ENCODE measurements around the gene GSG1L. TPM values are rescaled to one million over a fixed set of nuclear protein-coding genes. Genes with fewer than 3 reads are reported as not detected.

The GSG1L gene
- total and polyA plus RNA-seq, 2 of the 13 experiments (the other 11 are each of a cell fraction or from before 2014, with no cell fraction given) = not detected

GRCh38 chr16:27959914-27960313 lies 103.6 kb downstream of the GSG1L start (continued):
- no peak for TF ChIP-seq TOE1 (CRISPR knock-in tag; IDR thresholded peaks at IDR 0.05)
- TF ChIP-seq, protein P1, sequence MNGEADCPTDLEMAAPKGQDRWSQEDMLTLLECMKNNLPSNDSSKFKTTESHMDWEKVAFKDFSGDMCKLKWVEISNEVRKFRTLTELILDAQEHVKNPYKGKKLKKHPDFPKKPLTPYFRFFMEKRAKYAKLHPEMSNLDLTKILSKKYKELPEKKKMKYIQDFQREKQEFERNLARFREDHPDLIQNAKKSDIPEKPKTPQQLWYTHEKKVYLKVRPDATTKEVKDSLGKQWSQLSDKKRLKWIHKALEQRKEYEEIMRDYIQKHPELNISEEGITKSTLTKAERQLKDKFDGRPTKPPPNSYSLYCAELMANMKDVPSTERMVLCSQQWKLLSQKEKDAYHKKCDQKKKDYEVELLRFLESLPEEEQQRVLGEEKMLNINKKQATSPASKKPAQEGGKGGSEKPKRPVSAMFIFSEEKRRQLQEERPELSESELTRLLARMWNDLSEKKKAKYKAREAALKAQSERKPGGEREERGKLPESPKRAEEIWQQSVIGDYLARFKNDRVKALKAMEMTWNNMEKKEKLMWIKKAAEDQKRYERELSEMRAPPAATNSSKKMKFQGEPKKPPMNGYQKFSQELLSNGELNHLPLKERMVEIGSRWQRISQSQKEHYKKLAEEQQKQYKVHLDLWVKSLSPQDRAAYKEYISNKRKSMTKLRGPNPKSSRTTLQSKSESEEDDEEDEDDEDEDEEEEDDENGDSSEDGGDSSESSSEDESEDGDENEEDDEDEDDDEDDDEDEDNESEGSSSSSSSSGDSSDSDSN (CRISPR knock-in tag; IDR thresholded peaks at IDR 0.05) = no peak

DNA sequence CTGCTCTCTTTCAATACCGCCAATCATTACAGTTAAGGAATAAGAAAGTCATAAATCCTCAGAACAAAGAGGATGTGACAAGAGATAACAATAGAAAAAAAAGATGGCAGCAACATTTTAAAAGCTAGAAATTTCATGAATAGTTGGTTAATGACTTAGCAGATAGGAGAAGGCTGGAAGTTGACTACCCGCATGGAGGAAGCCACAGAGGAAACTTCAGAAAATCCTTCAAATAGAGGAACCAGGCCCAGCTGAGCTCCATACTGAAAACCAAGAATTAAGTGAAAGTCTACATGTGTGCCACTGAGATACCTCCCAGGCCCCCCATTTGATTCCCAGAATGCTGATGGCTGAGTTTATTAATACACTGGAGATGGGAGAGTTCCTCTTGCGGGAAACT lies 109.3 kb downstream of the GSG1L start:
- Histone ChIP-seq H3K4me3 (replicated peaks in 1 of 3; ENCODE audit: insufficient read depth in 1 of 3, low read depth in 2 of 3, low read length in 3 of 3) (no peak overlapping the region), H3K9me3 (ENCODE audit: low read length) (peaks cover 13% of the 10 kb centered on the region), H3K27ac (ENCODE audit: extremely low read length, insufficient read depth, low read length) (no peak overlapping the region), H3K36me3 (replicated peaks in 1 of 2; ENCODE audit: control insufficient read depth in 1 of 2, insufficient read depth in 2 of 2, low read length in 2 of 2) (no peaks in the 10 kb centered on the region), H4K20me1 (ENCODE audit: insufficient read depth, low read length) (no peaks in the 10 kb centered on the region), H3K4me2 (ENCODE audit: low read depth, low read length) (no peak overlapping the region), H2AFZ (ENCODE audit: low read length) (no peak overlapping the region), H3K27me3 (ENCODE audit: control insufficient read depth in 1 of 2, insufficient read depth in 2 of 2, low read length in 2 of 2) (peaks cover 0 to 18% of the 10 kb centered on the region in 2 experiments; a peak in 3 of 5 replicates), H3K4me1 (ENCODE audit: insufficient read depth, low read length) (no peaks in the 10 kb centered on the region), H3K79me2 (ENCODE audit: insufficient read depth, low read length) (no peaks in the 10 kb centered on the region), H3K9ac (ENCODE audit: insufficient read depth, low read depth, low read length) (no peak overlapping the region)
- ChIA-PET CTCF (ENCODE audit: low intra/inter-chr PET ratio, low total read pairs) (no interaction called here), POLR2A (no interaction called here)
- no peak for FAIRE-seq
- WGBS (ENCODE audit: low lambda C conversion rate) = 49% methylated on average over 3 of the region's 3 CpGs
- intact Hi-C loops (cut with micrococcal nuclease; ENCODE audit: unreplicated experiment) = no loop called here
- in situ Hi-C loops (cut with HindIII; ENCODE audit: extremely low pct_ligation_motif_present, low pct_unique_long_range_greater_than_20kb) = no loop called here
- no peak for ATAC-seq
- DNase-seq (ENCODE audit: low spot score) = no peak
- TF ChIP-seq, protein P2, sequence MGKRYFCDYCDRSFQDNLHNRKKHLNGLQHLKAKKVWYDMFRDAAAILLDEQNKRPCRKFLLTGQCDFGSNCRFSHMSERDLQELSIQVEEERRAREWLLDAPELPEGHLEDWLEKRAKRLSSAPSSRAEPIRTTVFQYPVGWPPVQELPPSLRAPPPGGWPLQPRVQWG (CRISPR knock-in tag; IDR thresholded peaks at IDR 0.05; ENCODE audit: borderline replicate concordance, low read depth) = no peak
- BruUV-seq (replicated peaks) = no TSS peak

DNA sequence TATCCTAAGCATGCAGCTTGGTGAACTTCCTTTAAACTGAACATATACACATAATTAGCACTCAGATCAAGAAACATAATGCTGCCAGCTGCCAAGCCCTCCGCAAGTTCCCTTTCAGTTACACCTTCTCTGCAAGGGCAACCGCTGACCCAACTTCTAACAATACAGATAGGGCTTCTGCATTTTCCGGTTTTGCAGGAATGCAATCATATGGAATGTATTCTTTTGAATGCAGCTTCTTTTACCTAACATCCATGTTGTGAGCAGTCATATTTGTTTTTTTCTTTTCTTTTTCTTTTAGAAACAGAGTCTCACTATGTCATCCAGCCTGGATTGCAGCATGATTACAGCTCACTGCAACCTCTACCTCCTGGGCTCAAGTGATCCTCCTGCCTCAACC lies 110.7 kb downstream of the GSG1L start:
- CTCF ChIA-PET (ENCODE audit: low intra/inter-chr PET ratio, low total read pairs) = no interaction called here
- H3K4me3 ChIP-seq (replicated peaks in 1 of 3; ENCODE audit: insufficient read depth in 1 of 3, low read depth in 2 of 3, low read length in 3 of 3) = no peak overlapping the region
- H3K4me2 ChIP-seq (ENCODE audit: low read depth, low read length) = no peak overlapping the region
- in situ Hi-C loops (cut with HindIII; ENCODE audit: extremely low pct_ligation_motif_present, low pct_unique_long_range_greater_than_20kb) = no loop called here
- no peaks in the 10 kb centered on the region for H3K4me1 ChIP-seq (ENCODE audit: insufficient read depth, low read length)
- BruUV-seq (replicated peaks) = no TSS peak
- WGBS (ENCODE audit: low lambda C conversion rate) = 27% methylated on average over 3 of the region's 3 CpGs
- H3K36me3 ChIP-seq (replicated peaks in 1 of 2; ENCODE audit: control insufficient read depth in 1 of 2, insufficient read depth in 2 of 2, low read length in 2 of 2) = no peaks in the 10 kb centered on the region
- POLR2A ChIA-PET = no interaction called here
- peaks cover 0 to 18% of the 10 kb centered on the region in 2 experiments; a peak in 4 of 5 replicates for H3K27me3 ChIP-seq (ENCODE audit: control insufficient read depth in 1 of 2, insufficient read depth in 2 of 2, low read length in 2 of 2)
- no peak overlapping the region for H3K9ac ChIP-seq (ENCODE audit: insufficient read depth, low read depth, low read length)
- ATAC-seq (no peak), FAIRE-seq (no peak), DNase-seq (ENCODE audit: low spot score) (no peak)
- no peaks in the 10 kb centered on the region for H4K20me1 ChIP-seq (ENCODE audit: insufficient read depth, low read length)
- no peak overlapping the region for H2AFZ ChIP-seq (ENCODE audit: low read length)
- no peaks in the 10 kb centered on the region for H3K79me2 ChIP-seq (ENCODE audit: insufficient read depth, low read length)
- intact Hi-C loops (cut with micrococcal nuclease; ENCODE audit: unreplicated experiment) = no loop called here
- H3K27ac ChIP-seq (ENCODE audit: extremely low read length, insufficient read depth, low read length) = no peak overlapping the region
- peaks cover 13% of the 10 kb centered on the region for H3K9me3 ChIP-seq (ENCODE audit: low read length)
- TF ChIP-seq SIN3B (IDR thresholded peaks at IDR 0.05; ENCODE audit: low read length) (no peak), ZNF552 (CRISPR knock-in tag; IDR thresholded peaks at IDR 0.05; ENCODE audit: borderline replicate concordance) (no peak), ZNF672 (CRISPR knock-in tag; IDR thresholded peaks at IDR 0.05) (no peak), ZNF577 (CRISPR knock-in tag; IDR thresholded peaks at IDR 0.05; ENCODE audit: borderline replicate concordance, low read depth) (no peak), ZNF557 (CRISPR knock-in tag; IDR thresholded peaks at IDR 0.05) (no peak), SUZ12 (IDR thresholded peaks at IDR 0.05; ENCODE audit: low read depth, low read length) (no peak), ELF3 (CRISPR knock-in tag; IDR thresholded peaks at IDR 0.05) (no peak), ZIK1 (CRISPR knock-in tag; IDR thresholded peaks at IDR 0.05; ENCODE audit: borderline replicate concordance, low read depth) (no peak), ZNF253 (CRISPR knock-in tag; IDR thresholded peaks at IDR 0.05; ENCODE audit: borderline replicate concordance) (no peak)
- TF ChIP-seq, protein P3, sequence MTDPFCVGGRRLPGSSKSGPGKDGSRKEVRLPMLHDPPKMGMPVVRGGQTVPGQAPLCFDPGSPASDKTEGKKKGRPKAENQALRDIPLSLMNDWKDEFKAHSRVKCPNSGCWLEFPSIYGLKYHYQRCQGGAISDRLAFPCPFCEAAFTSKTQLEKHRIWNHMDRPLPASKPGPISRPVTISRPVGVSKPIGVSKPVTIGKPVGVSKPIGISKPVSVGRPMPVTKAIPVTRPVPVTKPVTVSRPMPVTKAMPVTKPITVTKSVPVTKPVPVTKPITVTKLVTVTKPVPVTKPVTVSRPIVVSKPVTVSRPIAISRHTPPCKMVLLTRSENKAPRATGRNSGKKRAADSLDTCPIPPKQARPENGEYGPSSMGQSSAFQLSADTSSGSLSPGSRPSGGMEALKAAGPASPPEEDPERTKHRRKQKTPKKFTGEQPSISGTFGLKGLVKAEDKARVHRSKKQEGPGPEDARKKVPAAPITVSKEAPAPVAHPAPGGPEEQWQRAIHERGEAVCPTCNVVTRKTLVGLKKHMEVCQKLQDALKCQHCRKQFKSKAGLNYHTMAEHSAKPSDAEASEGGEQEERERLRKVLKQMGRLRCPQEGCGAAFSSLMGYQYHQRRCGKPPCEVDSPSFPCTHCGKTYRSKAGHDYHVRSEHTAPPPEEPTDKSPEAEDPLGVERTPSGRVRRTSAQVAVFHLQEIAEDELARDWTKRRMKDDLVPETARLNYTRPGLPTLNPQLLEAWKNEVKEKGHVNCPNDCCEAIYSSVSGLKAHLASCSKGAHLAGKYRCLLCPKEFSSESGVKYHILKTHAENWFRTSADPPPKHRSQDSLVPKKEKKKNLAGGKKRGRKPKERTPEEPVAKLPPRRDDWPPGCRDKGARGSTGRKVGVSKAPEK (CRISPR knock-in tag; IDR thresholded peaks at IDR 0.05; ENCODE audit: borderline replicate concordance) = no peak

All from HepG2 (cell line).